Measurements from ENCODE around the gene WDR35. TPM values are rescaled to one million over a fixed set of nuclear protein-coding genes. Genes with fewer than 3 reads are reported as not detected.

The WDR35 gene
- total RNA-seq, 1 experiment from 2014 or later = 16.7 TPM

DNA sequence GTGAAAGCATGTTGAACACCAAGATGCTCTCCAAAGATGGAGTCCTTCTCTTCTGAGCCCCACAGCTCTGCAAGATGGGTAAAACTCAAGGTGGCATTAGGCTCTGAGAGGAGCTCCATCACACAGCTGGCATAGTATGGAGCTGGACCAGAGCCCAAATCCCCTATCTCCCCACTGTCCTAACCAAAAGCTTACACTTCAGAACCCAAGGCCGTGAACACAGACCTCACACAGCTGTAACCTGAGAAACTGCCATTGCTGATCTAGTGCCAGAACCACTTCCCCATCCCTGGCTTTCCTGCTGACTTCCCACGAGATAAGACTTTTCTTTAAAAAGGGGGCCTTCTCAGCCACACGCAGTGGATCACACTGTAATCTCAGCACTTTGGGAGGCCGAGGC lies 113.2 kb downstream of the WDR35 start:
- no peak overlapping the region for H3K4ac ChIP-seq (ENCODE audit: low read depth, low read length)
- H3K56ac ChIP-seq (ENCODE audit: insufficient read length, low read depth, low read length) = no peak overlapping the region
- H3K27ac ChIP-seq (ENCODE audit: insufficient read length, low read depth, low read length) = no peak overlapping the region
- Mint-ChIP-seq H3K27me3 (ENCODE audit: low read depth) (peaks cover 7% of the 10 kb centered on the region), H3K27ac (no peak overlapping the region), H3K36me3 (ENCODE audit: insufficient read depth in 1 of 3, low read depth in 3 of 3) (no peaks in the 10 kb centered on the region), H3K9me3 (no peaks in the 10 kb centered on the region), H3K4me3 (no peak overlapping the region), H3K4me1 (no peaks in the 10 kb centered on the region)
- WGBS (ENCODE audit: extremely low coverage, insufficient read length, low lambda C conversion rate) = no CpG with 5 or more reads among the region's 4 CpGs
- no peaks in the 10 kb centered on the region for H4K20me1 ChIP-seq (ENCODE audit: control insufficient read depth, insufficient read depth, insufficient read length)
- DNase-seq = no peak
- no peak overlapping the region for H3K14ac ChIP-seq (ENCODE audit: insufficient read depth, low read length)
- no peak overlapping the region for H4K91ac ChIP-seq (ENCODE audit: insufficient read length, low read depth, low read length)
- no peak overlapping the region for H3K4me2 ChIP-seq (ENCODE audit: insufficient read depth, insufficient read length, low read length)
- H3K27me3 ChIP-seq (ENCODE audit: insufficient read depth, low read length) = no peaks in the 10 kb centered on the region
- no peaks in the 10 kb centered on the region for H3K79me2 ChIP-seq (ENCODE audit: insufficient read depth, low read length)
- no peak overlapping the region for H2AK5ac ChIP-seq (ENCODE audit: insufficient read length, low read length)
- H3K23me2 ChIP-seq (ENCODE audit: insufficient read length, low read depth, low read length, poor library complexity, severe bottlenecking) = no peaks in the 10 kb centered on the region
- H3K79me1 ChIP-seq (ENCODE audit: insufficient read depth, low read depth, low read length, poor library complexity, severe bottlenecking) = no peaks in the 10 kb centered on the region
- H3K9ac ChIP-seq (ENCODE audit: extremely low read depth, insufficient read length, low read length) = no peak overlapping the region
- no peak overlapping the region for H2BK120ac ChIP-seq (ENCODE audit: low read depth, low read length, poor library complexity, severe bottlenecking)
- no peak overlapping the region for H3K23ac ChIP-seq (ENCODE audit: insufficient read length, low read depth, low read length)
- no peak overlapping the region for H2BK5ac ChIP-seq (ENCODE audit: insufficient read length, low read length)
- H2AFZ ChIP-seq (ENCODE audit: low read length) = no peak overlapping the region
- no peak overlapping the region for H4K8ac ChIP-seq (replicated peaks; ENCODE audit: insufficient read length, low read depth, low read length)
- H3T11ph ChIP-seq (ENCODE audit: low read length) = no peak overlapping the region
- TF ChIP-seq, protein P1, sequence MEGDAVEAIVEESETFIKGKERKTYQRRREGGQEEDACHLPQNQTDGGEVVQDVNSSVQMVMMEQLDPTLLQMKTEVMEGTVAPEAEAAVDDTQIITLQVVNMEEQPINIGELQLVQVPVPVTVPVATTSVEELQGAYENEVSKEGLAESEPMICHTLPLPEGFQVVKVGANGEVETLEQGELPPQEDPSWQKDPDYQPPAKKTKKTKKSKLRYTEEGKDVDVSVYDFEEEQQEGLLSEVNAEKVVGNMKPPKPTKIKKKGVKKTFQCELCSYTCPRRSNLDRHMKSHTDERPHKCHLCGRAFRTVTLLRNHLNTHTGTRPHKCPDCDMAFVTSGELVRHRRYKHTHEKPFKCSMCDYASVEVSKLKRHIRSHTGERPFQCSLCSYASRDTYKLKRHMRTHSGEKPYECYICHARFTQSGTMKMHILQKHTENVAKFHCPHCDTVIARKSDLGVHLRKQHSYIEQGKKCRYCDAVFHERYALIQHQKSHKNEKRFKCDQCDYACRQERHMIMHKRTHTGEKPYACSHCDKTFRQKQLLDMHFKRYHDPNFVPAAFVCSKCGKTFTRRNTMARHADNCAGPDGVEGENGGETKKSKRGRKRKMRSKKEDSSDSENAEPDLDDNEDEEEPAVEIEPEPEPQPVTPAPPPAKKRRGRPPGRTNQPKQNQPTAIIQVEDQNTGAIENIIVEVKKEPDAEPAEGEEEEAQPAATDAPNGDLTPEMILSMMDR (conservative IDR thresholded peaks at IDR 0.05) = no peak
- no peak overlapping the region for H2BK12ac ChIP-seq (ENCODE audit: insufficient read length, low read depth, low read length)
- no peak overlapping the region for H2BK20ac ChIP-seq (ENCODE audit: low read depth, low read length, poor library complexity, severe bottlenecking)
- no peak overlapping the region for H4K5ac ChIP-seq (ENCODE audit: insufficient read length, low read depth, low read length)
- H2BK15ac ChIP-seq (ENCODE audit: low read depth, low read length) = no peak overlapping the region
- H3K18ac ChIP-seq (ENCODE audit: insufficient read length, low read depth, low read length) = no peak overlapping the region
- H3K4me1 ChIP-seq (ENCODE audit: insufficient read depth, low read length) = no peaks in the 10 kb centered on the region
- H3K9me3 ChIP-seq (ENCODE audit: control insufficient read depth, low read depth, low read length) = no peaks in the 10 kb centered on the region

All from H9 (cell line).